HG03060 (cell line): Measurements from ENCODE around the gene KRTAP5-5.
"Not testable (repeated sequence)": the region's sequence is repeated elsewhere in the genome, so short reads cannot be mapped to it uniquely, and the experiment has no call there.

Experiments used
- ATAC-seq: cut with Tn5 transposase; IDR thresholded peaks from one replicate; pipeline ENCODE4 v1.9.1; 2021; ENCODE audit warnings: low read depth, moderate number of reproducible peaks; ENCODE audit not compliant: unreplicated experiment

The KRTAP5-5 gene

GRCh38 chr11:1629326-1630185 lies at the start of gene KRTAP5-5:
KRTAP5-5 (plus strand) TSS chr11:1629775; CDS start chr11:1629841, 66 bp downstream.
- ATAC-seq, result no peak

- ATAC-seq, result no peak
These were observed 47.6 kb upstream of the KRTAP5-5 start for GRCh38 chr11:1581976-1582375.

GRCh38 chr11:1582909-1583308 lies 46.7 kb upstream of the KRTAP5-5 start:
- not testable (repeated sequence) for ATAC-seq

DNA sequence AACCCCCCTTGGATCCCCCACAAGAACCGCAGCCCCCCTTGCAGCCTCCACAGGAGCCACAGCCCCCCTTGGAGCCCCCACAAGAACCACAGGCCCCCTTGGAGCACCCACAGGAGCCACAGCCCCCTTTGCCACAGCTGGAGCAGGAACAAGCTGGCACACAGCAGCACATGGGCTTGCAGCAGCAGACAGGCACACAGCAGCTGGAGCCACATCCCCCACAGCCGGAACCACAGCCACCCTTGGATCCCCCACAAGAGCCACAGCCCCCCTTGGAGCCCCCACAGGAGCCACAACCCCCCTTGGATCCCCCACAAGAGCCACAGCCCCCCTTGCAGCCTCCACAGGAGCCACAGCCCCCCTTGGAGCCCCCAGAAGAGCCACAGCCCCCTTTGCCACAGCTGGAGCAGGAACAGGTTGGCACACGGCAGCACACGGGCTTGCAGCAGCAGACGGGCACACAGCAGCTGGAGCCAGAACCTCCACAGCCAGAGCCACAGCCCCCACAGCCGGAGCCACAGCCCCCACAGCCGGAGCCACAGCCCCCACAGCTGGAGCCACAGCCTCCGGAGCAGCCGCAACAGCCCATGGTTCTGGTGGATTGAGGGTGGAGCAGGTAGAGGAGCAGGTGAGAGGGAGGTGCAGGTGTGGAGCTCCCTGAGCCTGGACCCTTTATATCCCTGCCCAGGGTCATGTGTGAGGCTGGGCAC lies 44.8 kb upstream of the KRTAP5-5 start, which contains the start of gene KRTAP5-1:
KRTAP5-1 (minus strand) TSS at position 623 of the 710 bp plus-strand sequence; CDS start at position 589, 34 bp downstream.
- not testable (repeated sequence) for ATAC-seq

- ATAC-seq, result no peak
These were observed 42.9 kb upstream of the KRTAP5-5 start for GRCh38 chr11:1586699-1587098.

GRCh38 chr11:1589191-1589963 lies 40.2 kb upstream of the KRTAP5-5 start:
- not testable (repeated sequence) for ATAC-seq

- no peak for ATAC-seq
These were observed 39.6 kb upstream of the KRTAP5-5 start for GRCh38 chr11:1589996-1590395.

GRCh38 chr11:1592628-1593027 lies 36.9 kb upstream of the KRTAP5-5 start:
- no peak for ATAC-seq

DNA sequence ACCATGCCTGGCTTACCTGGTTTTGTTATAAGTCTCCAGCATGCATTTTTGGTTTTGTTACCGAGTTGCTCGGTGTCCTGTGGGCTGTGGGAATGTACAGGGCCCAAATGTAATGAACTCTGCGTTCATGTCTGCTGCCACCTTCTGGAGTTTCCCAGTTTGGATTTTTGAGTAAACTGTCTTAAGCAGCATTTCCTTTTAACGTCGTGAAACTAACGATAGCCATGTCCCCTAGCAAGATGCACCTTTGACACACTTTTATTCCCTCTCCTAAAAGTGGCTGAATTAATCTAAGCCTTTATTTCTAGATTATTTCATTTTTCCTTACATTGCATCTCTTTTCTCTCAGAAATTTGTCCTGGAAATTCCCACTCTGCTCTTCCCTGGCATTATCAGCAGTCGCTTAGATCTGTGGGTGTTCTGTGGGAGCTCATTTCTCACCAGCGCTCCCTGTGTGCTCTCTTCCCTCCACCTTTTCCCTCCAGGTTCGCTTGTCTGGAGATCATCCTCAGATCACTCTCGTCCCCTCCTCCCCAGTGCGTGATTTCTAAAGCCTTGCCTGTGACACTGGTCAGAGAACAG lies 33.5 kb upstream of the KRTAP5-5 start:
- not testable (repeated sequence) for ATAC-seq

DNA sequence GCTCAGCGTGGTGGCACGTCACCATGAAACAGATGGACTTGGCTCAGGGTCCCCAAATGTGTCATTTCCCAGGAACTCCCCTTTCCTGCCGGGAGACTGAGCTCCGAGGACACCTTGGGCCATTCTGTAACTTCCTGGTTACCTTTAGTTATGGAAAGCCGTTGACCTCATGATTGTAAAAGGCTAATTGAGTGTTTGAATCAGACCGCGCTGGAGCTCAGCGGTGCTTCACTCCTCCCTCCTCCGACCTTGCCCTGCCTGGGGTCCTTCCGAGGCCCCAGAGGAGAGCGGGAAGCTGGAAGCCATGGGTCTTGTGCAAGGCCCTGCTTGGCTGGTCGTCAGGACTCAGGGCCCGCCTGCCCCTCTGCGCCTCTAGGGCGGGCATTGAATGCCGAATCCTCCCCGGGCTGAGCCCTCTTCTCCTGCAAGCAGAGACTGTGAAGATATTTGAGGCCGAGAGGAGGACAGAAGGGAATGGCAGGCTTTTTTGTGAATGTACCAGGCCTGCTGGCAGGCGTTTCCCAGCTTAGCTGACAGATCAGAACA lies 32.9 kb upstream of the KRTAP5-5 start:
- not testable (repeated sequence) for ATAC-seq

GRCh38 chr11:1597331-1597993 lies 32.1 kb upstream of the KRTAP5-5 start:
- ATAC-seq, result no peak

DNA sequence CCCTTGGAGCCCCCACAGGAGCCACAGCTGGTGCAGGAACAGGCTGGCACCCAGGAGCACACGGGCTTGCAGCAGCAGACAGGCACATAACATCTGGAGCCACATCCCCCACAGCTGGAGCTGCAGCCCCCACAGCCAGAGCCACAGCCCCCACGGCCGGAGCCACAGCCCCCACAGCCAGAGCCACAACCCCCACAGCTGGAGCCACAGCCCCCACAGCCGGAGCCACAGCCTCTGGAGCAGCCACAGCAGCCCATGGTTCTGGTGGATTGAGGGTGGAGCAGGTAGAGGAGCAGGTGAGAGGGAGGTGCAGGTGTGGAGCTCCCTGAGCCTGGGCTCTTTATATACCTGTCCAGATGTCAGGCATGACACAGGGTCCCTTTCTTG lies 31.6 kb upstream of the KRTAP5-5 start, which contains the start of gene KRTAP5-2:
KRTAP5-2 (minus strand) TSS at position 301 of the 387 bp plus-strand sequence; CDS start at position 257, 44 bp downstream.
- no peak for ATAC-seq

GRCh38 chr11:1598406-1598805 lies 31.2 kb upstream of the KRTAP5-5 start:
- ATAC-seq, result not testable (repeated sequence)

DNA sequence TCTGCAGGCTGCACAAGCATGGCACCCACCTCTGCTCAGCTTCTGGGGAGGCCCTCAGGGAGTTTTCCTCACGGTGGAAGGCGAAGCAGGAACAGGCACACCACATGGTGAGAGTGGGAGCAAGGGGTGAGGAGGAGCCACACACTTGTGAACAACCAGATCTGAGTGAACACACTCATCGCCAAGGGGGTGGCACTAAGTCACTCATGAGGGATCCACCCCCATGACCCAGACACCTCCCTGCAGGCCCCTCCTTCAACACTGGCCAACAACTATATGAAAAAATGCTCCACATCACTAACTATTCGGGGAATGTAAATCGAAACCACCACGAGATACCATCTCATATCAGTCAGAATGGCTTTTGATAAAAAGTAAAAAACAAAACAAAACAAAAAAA lies 30.8 kb upstream of the KRTAP5-5 start:
- ATAC-seq, result no peak

DNA sequence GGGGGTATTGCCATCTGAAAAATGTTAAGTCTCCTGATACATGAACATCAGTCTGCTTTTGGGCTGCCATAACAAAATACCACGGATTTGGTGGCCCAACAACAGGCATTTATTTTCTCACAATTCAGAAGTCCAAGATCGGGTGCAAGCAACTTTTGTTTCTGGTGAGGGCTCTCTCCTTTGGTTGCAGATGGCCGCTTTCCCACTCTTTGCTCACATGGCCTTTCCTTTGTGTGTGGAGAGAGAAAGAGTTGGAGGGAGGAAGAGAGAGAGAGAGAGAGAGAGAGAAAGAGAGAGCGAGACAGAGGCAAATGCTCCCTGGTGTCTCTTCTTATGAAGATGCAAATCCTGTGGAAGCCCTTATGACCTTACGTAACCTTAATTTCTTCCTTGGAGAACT lies 28.9 kb upstream of the KRTAP5-5 start:
- ATAC-seq, result no peak

GRCh38 chr11:1601663-1602062 lies 27.9 kb upstream of the KRTAP5-5 start:
- not testable (repeated sequence) for ATAC-seq

DNA sequence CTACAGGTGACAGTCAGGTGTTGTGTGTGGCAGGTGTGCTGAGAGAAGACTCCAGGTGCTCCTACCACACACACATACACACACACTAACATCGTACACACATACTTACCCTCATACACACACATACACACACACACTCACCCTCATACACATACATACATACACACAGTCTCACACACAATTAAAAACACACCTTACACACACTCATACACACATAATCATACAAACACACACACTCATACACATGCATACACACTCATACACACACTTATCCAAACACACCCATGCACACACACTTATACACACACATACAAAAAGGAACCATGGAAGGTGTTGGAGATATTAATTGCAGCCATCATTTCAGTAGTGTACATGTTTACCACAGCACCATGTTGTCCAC lies 25.9 kb upstream of the KRTAP5-5 start:
- no peak for ATAC-seq

- no peak for ATAC-seq
These were observed 25.4 kb upstream of the KRTAP5-5 start for GRCh38 chr11:1604181-1604580.

GRCh38 chr11:1604711-1605110 lies 24.9 kb upstream of the KRTAP5-5 start:
- ATAC-seq, result no peak
